Measurements from ENCODE around the gene LIPC. TPM values are rescaled to one million over a fixed set of nuclear protein-coding genes. Genes with fewer than 3 reads are reported as not detected.

LIPC gene
- total and polyA plus RNA-seq, 8 donors, result 0.69 to 5.5 (median 1.5) TPM

DNA sequence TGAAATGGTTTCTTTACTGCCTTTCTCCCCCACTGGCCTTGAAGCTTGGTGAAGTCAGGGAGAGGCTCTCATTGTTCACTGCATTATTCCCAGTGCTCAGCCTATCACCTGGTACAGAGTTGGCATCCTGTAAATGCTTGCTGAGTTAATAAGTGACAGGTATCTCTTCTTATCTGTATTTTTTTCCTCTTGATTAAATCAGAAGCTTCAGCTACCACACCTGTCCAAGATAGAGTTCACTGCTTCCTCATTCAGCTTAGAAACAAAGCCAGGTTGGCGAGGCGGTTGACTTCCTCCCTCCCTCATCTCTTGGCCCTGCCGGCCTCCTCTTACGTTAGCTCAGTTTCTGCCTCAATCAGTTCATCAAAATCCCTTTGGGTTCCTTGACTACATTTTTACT lies 142.8 kb downstream of the LIPC start:
- no peak for FAIRE-seq
- intact Hi-C loops (cut with DNase I), result no loop called here
- 54 to 60% methylated on average over 4 of the region's 4 CpGs for WGBS, 2 donors
- H3K27me3 ChIP-seq, result no peaks in the 10 kb centered on the region
- peak overlapping the region in 2 of 4 donors; percentile 24 to 37 for H3K27ac ChIP-seq
- H3K36me3 ChIP-seq, result no peaks in the 10 kb centered on the region
- peak in 3 of 4 donors; percentile 51 to 77 (median 63) for ATAC-seq
- TF ChIP-seq, protein P1, sequence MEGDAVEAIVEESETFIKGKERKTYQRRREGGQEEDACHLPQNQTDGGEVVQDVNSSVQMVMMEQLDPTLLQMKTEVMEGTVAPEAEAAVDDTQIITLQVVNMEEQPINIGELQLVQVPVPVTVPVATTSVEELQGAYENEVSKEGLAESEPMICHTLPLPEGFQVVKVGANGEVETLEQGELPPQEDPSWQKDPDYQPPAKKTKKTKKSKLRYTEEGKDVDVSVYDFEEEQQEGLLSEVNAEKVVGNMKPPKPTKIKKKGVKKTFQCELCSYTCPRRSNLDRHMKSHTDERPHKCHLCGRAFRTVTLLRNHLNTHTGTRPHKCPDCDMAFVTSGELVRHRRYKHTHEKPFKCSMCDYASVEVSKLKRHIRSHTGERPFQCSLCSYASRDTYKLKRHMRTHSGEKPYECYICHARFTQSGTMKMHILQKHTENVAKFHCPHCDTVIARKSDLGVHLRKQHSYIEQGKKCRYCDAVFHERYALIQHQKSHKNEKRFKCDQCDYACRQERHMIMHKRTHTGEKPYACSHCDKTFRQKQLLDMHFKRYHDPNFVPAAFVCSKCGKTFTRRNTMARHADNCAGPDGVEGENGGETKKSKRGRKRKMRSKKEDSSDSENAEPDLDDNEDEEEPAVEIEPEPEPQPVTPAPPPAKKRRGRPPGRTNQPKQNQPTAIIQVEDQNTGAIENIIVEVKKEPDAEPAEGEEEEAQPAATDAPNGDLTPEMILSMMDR (IDR thresholded peaks at IDR 0.05), result no peak
- no peak overlapping the region for H3K4me3 ChIP-seq
- no peaks in the 10 kb centered on the region for H3K9me3 ChIP-seq
- DNase-seq, result no peak
- no peaks in the 10 kb centered on the region for H3K4me1 ChIP-seq

DNA sequence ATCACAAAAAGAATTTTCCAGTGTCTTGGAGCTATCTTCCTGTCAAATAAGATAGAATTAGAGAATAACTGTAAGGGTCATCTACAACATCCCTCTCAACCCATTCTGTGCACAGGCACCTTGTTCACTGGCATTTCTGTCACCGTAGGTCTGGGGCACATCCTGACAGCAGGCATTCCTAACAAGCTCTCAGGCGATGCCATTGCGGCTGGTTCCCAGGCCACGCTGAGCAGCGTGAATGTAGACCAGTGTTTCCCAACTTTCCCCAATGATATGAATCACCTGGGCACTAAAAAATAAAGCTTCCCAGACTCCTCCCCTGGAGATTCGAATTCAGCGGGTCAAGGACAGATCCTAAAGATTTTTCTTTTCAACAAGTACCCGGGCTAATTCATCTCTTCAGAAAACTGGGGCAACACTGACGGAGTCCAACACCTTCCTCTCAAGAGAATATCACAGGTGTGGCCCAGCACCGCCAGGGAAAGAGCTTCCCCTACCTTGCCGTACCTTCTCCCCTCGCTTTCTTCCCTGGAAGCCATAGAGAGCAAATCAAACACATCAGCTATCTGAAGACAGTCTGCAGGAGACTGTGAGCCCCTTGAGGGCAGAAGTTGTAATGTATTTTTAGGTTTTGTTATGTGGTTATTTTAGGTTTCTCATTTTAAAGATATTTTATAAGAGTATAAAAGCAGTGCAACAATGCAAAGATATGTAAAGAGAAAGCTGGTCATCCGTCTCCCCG lies 143.4 kb downstream of the LIPC start:
- no peaks in the 10 kb centered on the region for H3K9me3 ChIP-seq
- H3K36me3 ChIP-seq, result no peaks in the 10 kb centered on the region
- FAIRE-seq (no peak), DNase-seq (no peak), ATAC-seq (peak in 2 of 4 donors; percentile 32 to 40)
- H3K27ac ChIP-seq, result peak overlapping the region in 1 of 4 donors; percentile 37
- 81 to 82% methylated on average over 14 of the region's 14 CpGs for WGBS, 2 donors
- TF ChIP-seq, protein P1 (IDR thresholded peaks at IDR 0.05), result no peak
- no peaks in the 10 kb centered on the region for H3K27me3 ChIP-seq
- H3K4me1 ChIP-seq, result no peaks in the 10 kb centered on the region
- intact Hi-C loops (cut with DNase I), result no loop called here
- no peak overlapping the region for H3K4me3 ChIP-seq

DNA sequence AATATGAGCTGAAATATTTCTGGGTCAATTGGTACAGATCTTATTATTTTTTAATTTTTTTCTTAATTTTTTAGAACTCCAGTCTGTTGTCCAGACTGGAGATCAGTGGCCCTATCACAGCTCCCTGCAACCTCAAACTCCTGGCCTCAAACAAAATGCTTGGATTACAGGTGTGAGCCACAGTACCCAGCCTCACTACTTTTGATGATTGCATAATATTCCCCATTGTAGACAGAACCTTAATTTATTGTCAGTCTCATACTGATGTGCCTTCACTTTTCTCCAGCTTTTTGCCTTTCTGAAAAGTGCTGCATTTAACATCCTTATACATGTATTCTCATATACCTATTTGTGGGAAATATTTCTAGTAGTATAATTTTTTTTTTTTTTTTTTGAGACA lies 144.9 kb downstream of the LIPC start:
- H3K4me3 ChIP-seq, result no peak overlapping the region
- no peaks in the 10 kb centered on the region for H3K4me1 ChIP-seq
- no peaks in the 10 kb centered on the region for H3K27me3 ChIP-seq
- H3K36me3 ChIP-seq, result no peaks in the 10 kb centered on the region
- ATAC-seq, result no peak
- no peak for DNase-seq
- intact Hi-C loops (cut with DNase I), result no loop called here
- H3K27ac ChIP-seq, result no peak overlapping the region
- no peak for FAIRE-seq
- TF ChIP-seq, protein P1 (IDR thresholded peaks at IDR 0.05), result no peak
- no peaks in the 10 kb centered on the region for H3K9me3 ChIP-seq

DNA sequence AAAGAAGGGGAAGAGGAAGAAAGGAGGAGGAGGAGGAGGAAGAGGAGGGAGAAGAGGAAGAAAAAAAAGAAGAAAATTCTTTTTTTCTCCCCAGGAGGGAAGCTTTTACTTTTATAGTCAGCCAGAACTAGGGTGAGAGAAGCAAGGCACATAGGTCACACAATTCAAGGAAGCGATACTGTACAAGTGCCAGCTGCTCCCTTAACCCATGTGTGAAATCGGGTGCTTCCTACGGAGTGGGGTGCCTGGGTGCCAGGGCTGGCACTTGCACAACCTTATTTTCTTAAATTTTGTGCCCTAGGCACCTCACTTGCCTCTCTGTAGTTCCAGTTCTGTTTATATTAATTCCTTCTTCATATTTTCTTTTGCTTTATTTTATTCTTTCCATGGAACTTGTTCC lies 150.4 kb downstream of the LIPC start:
- H3K27ac ChIP-seq, result no peak overlapping the region
- FAIRE-seq (no peak), DNase-seq (no peak), ATAC-seq (no peak)
- intact Hi-C loops (cut with DNase I), result no loop called here
- no peaks in the 10 kb centered on the region for H3K4me1 ChIP-seq
- TF ChIP-seq, protein P1 (IDR thresholded peaks at IDR 0.05), result no peak
- no peaks in the 10 kb centered on the region for H3K9me3 ChIP-seq
- H3K27me3 ChIP-seq, result no peaks in the 10 kb centered on the region
- WGBS, 2 donors, result 88 to 90% methylated on average over 3 of the region's 3 CpGs
- H3K36me3 ChIP-seq, result no peaks in the 10 kb centered on the region
- H3K4me3 ChIP-seq, result no peak overlapping the region

DNA sequence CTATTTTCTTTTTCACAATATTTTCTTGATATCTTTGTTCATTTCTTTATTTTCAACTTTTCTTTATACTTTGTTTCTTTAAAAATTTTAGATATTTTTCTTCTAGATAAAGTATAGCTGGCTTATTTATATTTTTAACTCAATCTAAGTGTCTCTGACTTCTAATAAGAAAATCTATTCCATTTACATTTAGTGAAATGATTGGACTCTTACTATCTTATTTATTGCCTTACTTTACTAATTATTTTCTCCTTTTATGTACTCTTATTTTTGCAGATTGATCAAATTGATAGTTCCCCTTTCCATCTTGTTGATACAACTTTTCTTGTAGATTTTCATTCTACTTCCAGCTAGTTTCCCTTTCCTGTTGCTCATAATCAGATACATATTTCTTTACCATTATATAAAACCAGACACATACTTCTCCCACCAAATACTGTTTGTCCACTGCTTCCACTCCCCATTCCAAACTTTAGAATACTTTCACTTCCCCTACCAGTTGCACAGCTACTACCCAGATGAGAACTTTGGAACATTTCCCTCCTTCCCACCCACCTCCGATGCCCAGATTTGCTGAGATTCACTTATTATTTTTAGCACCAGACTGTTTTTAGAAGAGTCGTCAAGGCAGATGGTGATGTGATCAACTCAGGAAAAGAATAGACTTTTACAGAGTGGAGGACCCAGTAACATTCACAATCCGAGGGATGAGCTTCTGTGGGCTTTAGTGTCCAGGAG lies 151.5 kb downstream of the LIPC start:
- H3K4me3 ChIP-seq, result no peak overlapping the region
- no peaks in the 10 kb centered on the region for H3K36me3 ChIP-seq
- intact Hi-C loops (cut with DNase I), result no loop called here
- peak in 1 of 4 donors; percentile 45 for ATAC-seq
- no peaks in the 10 kb centered on the region for H3K4me1 ChIP-seq
- 81 to 82% methylated on average over 3 of the region's 3 CpGs for WGBS, 2 donors
- TF ChIP-seq, protein P1 (IDR thresholded peaks at IDR 0.05), result no peak
- FAIRE-seq, result no peak
- H3K27ac ChIP-seq, result no peak overlapping the region
- H3K9me3 ChIP-seq, result no peaks in the 10 kb centered on the region
- H3K27me3 ChIP-seq, result no peaks in the 10 kb centered on the region
- no peak for DNase-seq

Data from pancreas (tissue), 10 donors.